Thymus (tissue), 11 donors: ENCODE data around the gene MYL10. TPM values are rescaled to one million over a fixed set of nuclear protein-coding genes. Genes with fewer than 3 reads are reported as not detected.

Experiments used
- DNase-seq, 9 donors: peaks; one replicate each; pipeline ENCODE4 v3.0.0-alpha.2; 2013; ENCODE audit warnings: low spot score in 9 of 9, low read depth in 6 of 9, missing footprints in 1 of 9
- H3K27ac ChIP-seq, 2 donors: one replicate each; pipeline ENCODE4 v1.5.1; 2013; ENCODE audit warnings: control low read depth in 1 of 2, low read depth in 1 of 2, low read length in 1 of 2, mild to moderate bottlenecking in 1 of 2, moderate library complexity in 1 of 2
- H3K27me3 ChIP-seq, 2 donors: one replicate each; pipeline ENCODE4 v1.5.1; 2013; ENCODE audit warnings: low read length in 1 of 2; ENCODE audit not compliant: control insufficient read depth in 2 of 2, insufficient read depth in 1 of 2
- H3K36me3 ChIP-seq, 2 donors: one replicate each; pipeline ENCODE4 v1.5.1; 2013; ENCODE audit warnings: low read length in 1 of 2, mild to moderate bottlenecking in 1 of 2, moderate library complexity in 1 of 2; ENCODE audit not compliant: control insufficient read depth in 2 of 2, insufficient read depth in 2 of 2
- H3K4me1 ChIP-seq, 2 donors: one replicate each; pipeline ENCODE4 v1.5.1; 2013; ENCODE audit warnings: low read length in 2 of 2; ENCODE audit not compliant: control insufficient read depth in 2 of 2, insufficient read depth in 2 of 2
- H3K4me3 ChIP-seq, 2 donors: one replicate each; pipeline ENCODE4 v1.5.1; 2013; ENCODE audit warnings: low read length in 2 of 2, control low read depth in 1 of 2, mild to moderate bottlenecking in 1 of 2
- H3K9me3 ChIP-seq, 2 donors: one replicate each; pipeline ENCODE4 v1.5.1; 2013; ENCODE audit warnings: low read length in 1 of 2, mild to moderate bottlenecking in 1 of 2; ENCODE audit not compliant: control insufficient read depth in 2 of 2, insufficient read depth in 1 of 2
- WGBS: extraction: QIAGEN DNeasy Blood & Tissue Kit; methylation state at CpG from one replicate; pipeline ENCODE4 v1.1.7; 2013; 5-methylcytosine and 5-hydroxymethylcytosine counted together
- polyA plus RNA-seq: library from polyadenylated mRNA; stranded (reverse); fragments of 200-250 nt; gene quantifications from one replicate; pipeline ENCODE4 v1.2.3, GENCODE V29; 2013
- total RNA-seq: library from RNA; stranded (reverse); fragments of 120-200 nt; gene quantifications from one replicate; pipeline ENCODE4 v1.2.4, GENCODE V29; 2013
- donor health status: healthy.

Gene MYL10
- total and polyA plus RNA-seq, 2 donors = 0.32 TPM; not detected in 1

GRCh38 chr7:101671371-101672356, 42.6 kb upstream of the MYL10 start:
- no peak overlapping the region for H3K27ac ChIP-seq

GRCh38 chr7:101669307-101669706, 40.2 kb upstream of the MYL10 start:
- 96% methylated on average over 1 of the region's 1 CpG for WGBS

More at GRCh38 chr7:101671371-101672356, 42.6 kb upstream of the MYL10 start:
- H3K36me3 ChIP-seq = no peaks in the 10 kb centered on the region
- 94% methylated on average over 12 of the region's 12 CpGs for WGBS
- no peak overlapping the region for H3K4me3 ChIP-seq
- peaks cover 0 to 5% of the 10 kb centered on the region in 2 donors for H3K4me1 ChIP-seq
- no peaks in the 10 kb centered on the region for H3K27me3 ChIP-seq
- peaks cover 0 to 6% of the 10 kb centered on the region in 2 donors for H3K9me3 ChIP-seq
- no peak for DNase-seq

GRCh38 chr7:101668726-101669125, 39.6 kb upstream of the MYL10 start:
- WGBS = 96% methylated on average over 2 of the region's 2 CpGs

More at GRCh38 chr7:101669307-101669706, 40.2 kb upstream of the MYL10 start:
- Histone ChIP-seq H3K4me1 (peaks cover 0 to 5% of the 10 kb centered on the region in 2 donors), H3K9me3 (peaks cover 0 to 6% of the 10 kb centered on the region in 2 donors), H3K27ac (no peak overlapping the region), H3K36me3 (no peaks in the 10 kb centered on the region), H3K27me3 (no peaks in the 10 kb centered on the region), H3K4me3 (no peak overlapping the region)
- DNase-seq = no peak

GRCh38 chr7:101667920-101668319, 38.8 kb upstream of the MYL10 start:
- peaks cover 0 to under 1% of the 10 kb centered on the region in 2 donors for H3K9me3 ChIP-seq
- no peak overlapping the region for H3K27ac ChIP-seq
- H3K36me3 ChIP-seq = no peaks in the 10 kb centered on the region
- peaks cover 0 to 5% of the 10 kb centered on the region in 2 donors for H3K4me1 ChIP-seq
- no peaks in the 10 kb centered on the region for H3K27me3 ChIP-seq
- no peak for DNase-seq
- WGBS = 61% methylated on average over 3 of the region's 3 CpGs
- H3K4me3 ChIP-seq = no peak overlapping the region

More at GRCh38 chr7:101668726-101669125, 39.6 kb upstream of the MYL10 start:
- Histone ChIP-seq H3K27ac (no peak overlapping the region), H3K9me3 (peaks cover 0 to 6% of the 10 kb centered on the region in 2 donors), H3K36me3 (no peaks in the 10 kb centered on the region), H3K4me3 (no peak overlapping the region), H3K4me1 (peaks cover 0 to 5% of the 10 kb centered on the region in 2 donors), H3K27me3 (no peaks in the 10 kb centered on the region)
- DNase-seq = no peak

- Histone ChIP-seq H3K9me3 (no peaks in the 10 kb centered on the region), H3K4me1 (peaks cover 0 to 5% of the 10 kb centered on the region in 2 donors), H3K27ac (no peak overlapping the region), H3K36me3 (no peaks in the 10 kb centered on the region), H3K4me3 (no peak overlapping the region), H3K27me3 (no peaks in the 10 kb centered on the region)
- 89% methylated on average over 3 of the region's 3 CpGs for WGBS
- DNase-seq = no peak
Measured at GRCh38 chr7:101667399-101667798, 38.3 kb upstream of the MYL10 start.

- Histone ChIP-seq H3K36me3 (no peaks in the 10 kb centered on the region), H3K4me3 (no peak overlapping the region), H3K4me1 (no peaks in the 10 kb centered on the region), H3K9me3 (no peaks in the 10 kb centered on the region), H3K27ac (no peak overlapping the region), H3K27me3 (no peaks in the 10 kb centered on the region)
- 91% methylated on average over 4 of the region's 4 CpGs for WGBS
- no peak for DNase-seq
Measured at GRCh38 chr7:101666741-101667140, 37.6 kb upstream of the MYL10 start.

GRCh38 chr7:101666293-101666692, 37.2 kb upstream of the MYL10 start:
- Histone ChIP-seq H3K9me3 (no peaks in the 10 kb centered on the region), H3K36me3 (no peaks in the 10 kb centered on the region), H3K4me1 (no peaks in the 10 kb centered on the region), H3K27ac (no peak overlapping the region), H3K4me3 (no peak overlapping the region), H3K27me3 (no peaks in the 10 kb centered on the region)
- DNase-seq = no peak
- WGBS = 92% methylated on average over 8 of the region's 8 CpGs

GRCh38 chr7:101664893-101665471, 35.9 kb upstream of the MYL10 start:
- Histone ChIP-seq H3K9me3 (no peaks in the 10 kb centered on the region), H3K4me3 (no peak overlapping the region), H3K36me3 (no peaks in the 10 kb centered on the region), H3K4me1 (no peaks in the 10 kb centered on the region), H3K27ac (no peak overlapping the region), H3K27me3 (no peaks in the 10 kb centered on the region)
- DNase-seq = no peak
- WGBS = 91% methylated on average over 10 of the region's 10 CpGs

GRCh38 chr7:101664436-101664835, 35.3 kb upstream of the MYL10 start:
- no peak for DNase-seq
- Histone ChIP-seq H3K4me3 (no peak overlapping the region), H3K27ac (no peak overlapping the region), H3K27me3 (no peaks in the 10 kb centered on the region), H3K9me3 (no peaks in the 10 kb centered on the region), H3K36me3 (no peaks in the 10 kb centered on the region), H3K4me1 (no peaks in the 10 kb centered on the region)
- WGBS = 78% methylated on average over 9 of the region's 9 CpGs
